GM12801 (cell line): Measurements from ENCODE around the gene TAS2R43.
"Not testable (repeated sequence)": the region's sequence is repeated elsewhere in the genome, so short reads cannot be mapped to it uniquely, and the experiment has no call there.

Source experiments
- TF ChIP-seq, protein P1 (sequence below): IDR thresholded peaks from one replicate; pipeline ENCODE4 v1.5.1; 2011; ENCODE audit warnings: control low read depth; ENCODE audit not compliant: insufficient read length; ENCODE audit errors: extremely low read depth

Gene TAS2R43

DNA sequence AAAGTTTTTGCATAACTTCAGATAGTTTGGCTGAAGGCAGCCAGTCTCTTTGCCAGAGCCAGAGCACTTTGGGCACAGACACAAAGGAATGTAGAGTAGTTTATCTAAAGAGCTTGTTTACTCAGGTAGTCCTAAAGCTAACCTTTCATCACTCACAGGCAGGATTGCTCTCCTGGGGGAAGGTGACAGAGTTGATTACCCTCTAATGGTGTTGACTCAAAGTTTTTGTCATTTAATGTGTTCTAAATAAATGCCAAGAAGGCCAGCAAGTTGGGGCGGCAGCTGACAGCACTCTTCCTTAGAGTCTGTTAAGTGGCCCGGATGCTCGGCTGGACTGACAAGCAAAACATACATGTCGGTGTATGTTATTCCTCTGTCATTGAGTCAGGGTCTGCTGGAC lies 20.7 kb downstream of the TAS2R43 start:
- TF ChIP-seq, protein P1, sequence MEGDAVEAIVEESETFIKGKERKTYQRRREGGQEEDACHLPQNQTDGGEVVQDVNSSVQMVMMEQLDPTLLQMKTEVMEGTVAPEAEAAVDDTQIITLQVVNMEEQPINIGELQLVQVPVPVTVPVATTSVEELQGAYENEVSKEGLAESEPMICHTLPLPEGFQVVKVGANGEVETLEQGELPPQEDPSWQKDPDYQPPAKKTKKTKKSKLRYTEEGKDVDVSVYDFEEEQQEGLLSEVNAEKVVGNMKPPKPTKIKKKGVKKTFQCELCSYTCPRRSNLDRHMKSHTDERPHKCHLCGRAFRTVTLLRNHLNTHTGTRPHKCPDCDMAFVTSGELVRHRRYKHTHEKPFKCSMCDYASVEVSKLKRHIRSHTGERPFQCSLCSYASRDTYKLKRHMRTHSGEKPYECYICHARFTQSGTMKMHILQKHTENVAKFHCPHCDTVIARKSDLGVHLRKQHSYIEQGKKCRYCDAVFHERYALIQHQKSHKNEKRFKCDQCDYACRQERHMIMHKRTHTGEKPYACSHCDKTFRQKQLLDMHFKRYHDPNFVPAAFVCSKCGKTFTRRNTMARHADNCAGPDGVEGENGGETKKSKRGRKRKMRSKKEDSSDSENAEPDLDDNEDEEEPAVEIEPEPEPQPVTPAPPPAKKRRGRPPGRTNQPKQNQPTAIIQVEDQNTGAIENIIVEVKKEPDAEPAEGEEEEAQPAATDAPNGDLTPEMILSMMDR, result no peak

DNA sequence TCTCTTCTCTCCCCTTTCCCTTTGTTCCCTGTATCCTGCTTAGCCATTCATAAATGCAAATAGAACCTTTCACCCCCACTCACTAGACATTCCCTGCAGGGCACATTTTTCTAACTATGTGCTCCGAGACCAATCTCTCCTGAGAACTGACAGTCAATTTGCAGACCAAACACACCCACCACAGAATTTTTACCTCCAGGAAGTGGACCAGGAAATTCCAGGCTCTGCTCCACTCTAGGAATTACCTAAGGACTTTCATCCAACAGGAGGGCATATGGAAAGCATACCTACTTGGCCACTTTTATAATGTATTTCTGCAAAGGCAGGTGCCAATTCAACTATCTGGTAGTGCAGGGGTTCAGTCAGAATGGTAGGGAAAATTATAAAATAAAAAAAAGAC lies 21.1 kb downstream of the TAS2R43 start:
- TF ChIP-seq, protein P1, result no peak

DNA sequence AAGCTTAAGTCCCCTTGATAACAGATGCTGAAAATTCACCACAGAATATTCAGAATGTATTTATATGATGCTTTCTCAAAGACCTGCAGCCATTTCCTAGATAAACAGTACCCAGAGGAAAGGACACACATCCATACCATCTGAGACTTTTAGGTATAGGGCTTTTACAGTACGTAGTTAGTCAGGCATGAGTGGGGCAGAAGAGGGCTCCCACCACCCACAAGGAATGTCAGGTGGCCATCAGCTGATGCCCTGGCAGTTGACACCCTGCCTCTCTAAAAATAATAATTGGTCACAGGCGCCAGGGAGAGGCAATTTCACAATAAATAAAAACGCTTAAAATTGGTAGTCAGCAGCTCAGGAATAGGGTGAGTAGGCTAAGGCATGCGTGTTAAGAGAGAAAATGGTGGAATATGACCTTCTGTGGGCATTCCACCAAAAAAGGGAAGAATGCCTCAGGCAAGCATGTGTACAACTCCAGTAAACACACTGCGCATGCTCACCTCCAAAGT lies 22.2 kb downstream of the TAS2R43 start:
- TF ChIP-seq, protein P1, result no peak

DNA sequence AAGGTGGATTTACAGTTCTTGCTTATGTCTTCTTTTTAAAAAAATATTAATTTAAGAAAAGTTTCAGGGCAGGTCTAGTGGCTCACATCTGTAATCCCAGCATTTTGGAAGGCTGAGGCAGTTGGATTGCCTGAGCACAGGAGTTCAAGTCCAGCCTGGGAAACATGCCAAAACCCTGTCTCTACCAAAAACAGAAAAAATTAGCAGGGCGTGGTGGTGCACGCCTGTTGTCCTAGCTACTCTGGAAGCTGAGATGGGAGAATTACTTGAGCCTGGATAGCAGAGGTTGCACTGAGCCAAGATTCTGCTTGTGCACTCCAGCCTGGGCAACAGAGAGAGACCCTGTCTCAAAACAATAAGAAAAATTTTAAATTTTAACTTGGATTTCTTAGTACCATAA lies 24.6 kb downstream of the TAS2R43 start:
- TF ChIP-seq, protein P1, result no peak

DNA sequence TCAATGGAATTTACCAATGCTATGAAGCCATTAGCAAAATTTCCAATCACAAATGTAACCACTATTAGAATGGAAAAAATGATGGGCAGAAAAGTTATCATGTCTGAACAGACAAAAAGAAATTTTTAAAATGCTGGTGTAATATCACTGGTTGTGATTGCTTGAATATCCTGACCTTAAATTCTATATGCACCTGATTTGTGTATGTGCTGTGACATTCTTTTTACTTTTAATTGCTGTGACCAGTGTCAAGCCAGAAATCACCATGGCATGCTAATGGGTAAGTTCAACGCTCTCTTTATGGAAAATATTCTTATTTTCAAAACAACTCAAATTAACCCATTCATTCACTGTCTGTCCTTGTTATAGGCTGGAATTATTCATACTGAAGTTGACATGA lies 29.9 kb downstream of the TAS2R43 start, which contains the start of gene TAS2R46:
Gene TAS2R46, minus strand, starts transcription at position 101 of the 400 bp plus-strand sequence. Its CDS starts 0 bp downstream, at position 101.
- TF ChIP-seq, protein P1, result not testable (repeated sequence)

DNA sequence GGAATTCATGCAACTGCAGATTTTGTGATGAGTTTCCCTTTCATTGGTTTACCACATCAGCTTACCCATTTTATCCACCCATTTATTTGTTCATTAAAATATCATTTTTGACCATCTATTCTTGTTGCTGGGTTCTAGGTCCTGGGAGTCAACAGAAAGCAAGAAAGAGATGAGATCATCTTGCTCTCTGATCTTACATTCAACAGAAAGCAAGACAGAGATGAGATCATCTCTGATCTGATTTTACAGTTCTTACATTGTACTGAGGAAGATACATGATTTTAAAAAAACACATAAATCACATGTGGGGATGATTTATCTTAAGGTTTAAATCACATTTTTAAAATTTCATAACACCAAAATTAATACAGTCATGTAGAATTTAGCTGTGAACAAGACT lies 32.3 kb downstream of the TAS2R43 start:
- TF ChIP-seq, protein P1, result no peak

DNA sequence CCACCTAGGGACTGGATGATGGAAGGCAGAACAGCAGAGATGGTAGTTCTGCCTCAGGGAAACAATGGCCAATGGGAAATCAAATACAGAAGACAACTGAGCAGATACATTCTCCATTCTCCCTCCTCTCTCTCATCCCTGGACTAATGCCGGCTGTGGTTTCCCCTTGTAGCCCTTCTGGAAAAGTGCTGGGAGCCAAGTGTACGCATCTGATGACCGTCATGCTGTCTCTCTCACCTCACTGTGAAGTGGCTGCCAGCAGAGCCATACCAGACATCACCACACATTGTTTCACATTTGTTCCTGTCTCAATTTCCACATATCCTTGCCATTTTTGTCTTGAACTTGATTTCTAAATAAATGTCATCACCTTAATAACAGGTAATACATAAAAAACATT lies 33.1 kb downstream of the TAS2R43 start:
- TF ChIP-seq, protein P1, result no peak
